Osteoblast (primary cell): ENCODE measurements around the gene JAG2. TPM values are rescaled to one million over a fixed set of nuclear protein-coding genes. Genes with fewer than 3 reads are reported as not detected.

Experiments used
- DNase-seq: peaks from one replicate; pipeline ENCODE4 v3.0.0; 2011; ENCODE audit warnings: low spot score, mixed read lengths; ENCODE audit not compliant: insufficient read length; ENCODE audit errors: missing footprints
- H2AFZ ChIP-seq: 2 replicates; pipeline ENCODE4 v1.6.0; 2011; ENCODE audit warnings: mild to moderate bottlenecking, low read length
- H3K27ac ChIP-seq: 2 replicates; pipeline ENCODE4 v1.5.1; 2011; ENCODE audit warnings: mild to moderate bottlenecking, low read depth, low read length, moderate library complexity
- H3K27me3 ChIP-seq: 2 replicates; pipeline ENCODE4 v1.6.0; 2012; ENCODE audit warnings: mild to moderate bottlenecking, control low read depth, inconsistent platforms, low read length, moderate library complexity; ENCODE audit not compliant: insufficient read depth
- H3K36me3 ChIP-seq: 2 replicates; pipeline ENCODE4 v1.5.1; 2011; ENCODE audit warnings: mild to moderate bottlenecking, low read length, control low read depth, moderate library complexity; ENCODE audit not compliant: insufficient read depth
- H3K4me1 ChIP-seq: 2 replicates; pipeline ENCODE4 v1.5.1; 2011; ENCODE audit warnings: mild to moderate bottlenecking, low read length, control low read depth, moderate library complexity; ENCODE audit not compliant: insufficient read depth
- H3K4me2 ChIP-seq: 2 replicates; pipeline ENCODE4 v1.6.0; 2011; ENCODE audit warnings: mild to moderate bottlenecking, low read length; ENCODE audit not compliant: insufficient read depth
- H3K4me3 ChIP-seq: fragments of 200-600 bp; sonication (generic); 3 replicates; pipeline ENCODE4 v1.5.1; 2012; ENCODE audit warnings: mild to moderate bottlenecking, low read length, inconsistent platforms; ENCODE audit not compliant: insufficient read depth
- H3K79me2 ChIP-seq: 2 replicates; pipeline ENCODE4 v1.6.0; 2012; ENCODE audit warnings: mild to moderate bottlenecking, low read length, control low read depth, inconsistent platforms; ENCODE audit not compliant: insufficient read depth
- H3K9me3 ChIP-seq: 2 replicates; pipeline ENCODE4 v1.5.1; 2011; ENCODE audit warnings: low read depth, low read length, control low read depth
- H4K20me1 ChIP-seq: 2 replicates; pipeline ENCODE4 v1.6.0; 2012; ENCODE audit warnings: mild to moderate bottlenecking, low read length, control low read depth; ENCODE audit not compliant: insufficient read depth
- CTCF ChIP-seq: IDR thresholded peaks from 2 replicates; pipeline ENCODE4 v1.5.1; 2011; ENCODE audit warnings: mild to moderate bottlenecking, low read depth, low read length, moderate library complexity; ENCODE audit errors: extremely low read depth
- total RNA-seq: library from RNA; depleted of rRNA; stranded (reverse); fragments of >200 nt; gene quantifications from 2 replicates; pipeline ENCODE4 v1.2.3, GENCODE V29; 2012

The JAG2 gene
- total RNA-seq, 1 donor, result 3.3 TPM

GRCh38 chr14:105161309-105161708 lies 7.3 kb downstream of the JAG2 start:
- Histone ChIP-seq H3K36me3 (no peaks in the 10 kb centered on the region), H3K79me2 (no peaks in the 10 kb centered on the region), H4K20me1 (no peaks in the 10 kb centered on the region)

GRCh38 chr14:105160776-105161175 lies 7.8 kb downstream of the JAG2 start:
- no peak overlapping the region for H3K4me2 ChIP-seq
- no peaks in the 10 kb centered on the region for H4K20me1 ChIP-seq
- no peak overlapping the region for H2AFZ ChIP-seq
- no peaks in the 10 kb centered on the region for H3K27me3 ChIP-seq
- no peak for TF ChIP-seq CTCF
- H3K36me3 ChIP-seq, result no peaks in the 10 kb centered on the region
- no peak overlapping the region for H3K4me3 ChIP-seq
- no peaks in the 10 kb centered on the region for H3K9me3 ChIP-seq
- H3K4me1 ChIP-seq, result no peaks in the 10 kb centered on the region
- H3K27ac ChIP-seq, result no peak overlapping the region
- no peak for DNase-seq
- no peaks in the 10 kb centered on the region for H3K79me2 ChIP-seq

More at GRCh38 chr14:105161309-105161708, 7.3 kb downstream of the JAG2 start:
- no peak for TF ChIP-seq CTCF
- Histone ChIP-seq H2AFZ (no peak overlapping the region), H3K27ac (no peak overlapping the region), H3K4me3 (no peak overlapping the region), H3K4me1 (no peaks in the 10 kb centered on the region), H3K9me3 (no peaks in the 10 kb centered on the region), H3K27me3 (no peaks in the 10 kb centered on the region), H3K4me2 (no peak overlapping the region)
- DNase-seq, result no peak

GRCh38 chr14:105159344-105159743 lies 9.2 kb downstream of the JAG2 start:
- no peak for TF ChIP-seq CTCF
- H3K36me3 ChIP-seq, result no peaks in the 10 kb centered on the region
- H3K4me2 ChIP-seq, result no peak overlapping the region
- no peaks in the 10 kb centered on the region for H3K79me2 ChIP-seq
- H3K27ac ChIP-seq, result no peak overlapping the region
- no peaks in the 10 kb centered on the region for H3K9me3 ChIP-seq
- no peaks in the 10 kb centered on the region for H4K20me1 ChIP-seq
- H3K4me1 ChIP-seq, result no peaks in the 10 kb centered on the region
- no peak overlapping the region for H3K4me3 ChIP-seq
- no peaks in the 10 kb centered on the region for H3K27me3 ChIP-seq
- no peak for DNase-seq
- H2AFZ ChIP-seq, result no peak overlapping the region

- Histone ChIP-seq H3K4me1 (no peaks in the 10 kb centered on the region), H3K27me3 (no peaks in the 10 kb centered on the region), H3K79me2 (no peaks in the 10 kb centered on the region), H3K9me3 (no peaks in the 10 kb centered on the region), H3K4me3 (no peak overlapping the region), H3K27ac (no peak overlapping the region), H4K20me1 (no peaks in the 10 kb centered on the region), H2AFZ (no peak overlapping the region), H3K4me2 (no peak overlapping the region), H3K36me3 (no peaks in the 10 kb centered on the region)
- no peak for DNase-seq
- TF ChIP-seq CTCF, result no peak
These were observed 9.8 kb downstream of the JAG2 start for GRCh38 chr14:105158794-105159193.
